Skin epidermis (tissue), 12 donors: ENCODE results near the gene COL23A1.
A peak's percentile ranks its signal among the peaks of the same experiment; 100 is the strongest.
"Not testable (repeated sequence)": the region's sequence is repeated elsewhere in the genome, so short reads cannot be mapped to it uniquely, and the experiment has no call there.

Source experiments
- H3K27ac ChIP-seq, 21 experiments: fragments of 200-600 bp; sonication (generic) in 11 of 21; one replicate each; pipeline ENCODE4 v1.5.0; 2020; ENCODE audit warnings: mild to moderate bottlenecking in 3 of 21, inconsistent platforms in 2 of 21, moderate library complexity in 2 of 21
- H3K4me3 ChIP-seq, 7 experiments: fragments of 200-600 bp; sonication (generic) in 2 of 7; one replicate each; pipeline ENCODE4 v1.5.0; 2020; ENCODE audit warnings: inconsistent platforms in 2 of 7, mild to moderate bottlenecking in 2 of 7, moderate library complexity in 1 of 7

The COL23A1 gene

DNA sequence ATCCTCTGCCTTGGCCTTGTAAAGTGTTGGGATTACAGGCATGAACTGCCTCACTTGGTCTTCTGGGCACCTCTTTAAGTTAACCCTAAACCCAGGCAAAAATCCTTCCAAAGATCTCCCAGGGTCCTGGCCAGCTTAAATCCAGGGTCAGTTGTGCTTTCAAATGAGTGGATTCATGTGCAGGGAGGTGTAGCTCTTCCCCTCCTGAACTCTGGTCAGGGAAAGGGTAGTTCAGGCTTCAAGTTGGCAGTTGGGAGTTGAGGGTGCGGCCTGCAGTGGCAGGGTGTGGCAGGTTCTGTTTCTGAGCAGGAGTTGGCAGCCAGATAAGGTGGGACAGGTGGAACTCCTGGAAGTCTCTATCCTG is 382.3 kb downstream of the COL23A1 start:
- Histone ChIP-seq H3K27ac (peak overlapping the region in 2 of 21 experiments; percentile 34 to 98), H3K4me3 (no peak overlapping the region)

DNA sequence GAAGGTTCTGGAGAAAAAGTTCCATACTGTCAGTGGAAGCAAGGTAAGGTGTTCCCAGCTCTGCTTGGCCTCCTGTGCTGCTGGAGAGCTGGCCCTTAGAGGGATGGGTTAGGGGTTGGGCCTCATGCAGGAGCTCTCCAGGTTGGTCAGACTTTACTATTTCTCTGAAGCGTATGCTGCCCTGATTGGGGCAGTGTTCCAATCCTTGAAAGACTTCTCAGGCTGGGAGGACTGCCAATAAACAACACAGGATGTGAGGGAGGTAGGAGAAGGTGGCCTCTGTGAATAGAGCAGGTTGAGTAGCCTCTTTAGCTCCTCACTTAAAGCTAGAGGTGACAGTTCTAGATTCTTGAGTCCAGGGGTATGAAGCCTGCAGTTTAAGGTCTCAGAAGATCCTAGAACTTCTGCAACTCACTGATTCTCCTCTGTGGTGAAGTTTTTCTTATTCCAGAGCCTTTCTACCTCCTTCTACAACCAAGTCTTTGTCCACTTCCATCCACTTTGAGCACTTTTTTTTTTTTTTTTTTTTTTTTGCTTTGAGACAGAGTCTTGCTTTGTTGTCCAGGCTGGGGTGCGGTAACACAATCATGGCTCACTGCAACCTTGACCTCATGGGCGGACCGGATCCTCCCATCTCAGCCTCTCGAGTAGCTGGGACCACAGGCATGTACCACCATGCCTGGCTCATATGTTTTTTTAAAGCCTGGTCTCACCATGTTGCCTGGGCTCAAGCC is 382.8 kb downstream of the COL23A1 start:
- H3K4me3 ChIP-seq = no peak overlapping the region

DNA sequence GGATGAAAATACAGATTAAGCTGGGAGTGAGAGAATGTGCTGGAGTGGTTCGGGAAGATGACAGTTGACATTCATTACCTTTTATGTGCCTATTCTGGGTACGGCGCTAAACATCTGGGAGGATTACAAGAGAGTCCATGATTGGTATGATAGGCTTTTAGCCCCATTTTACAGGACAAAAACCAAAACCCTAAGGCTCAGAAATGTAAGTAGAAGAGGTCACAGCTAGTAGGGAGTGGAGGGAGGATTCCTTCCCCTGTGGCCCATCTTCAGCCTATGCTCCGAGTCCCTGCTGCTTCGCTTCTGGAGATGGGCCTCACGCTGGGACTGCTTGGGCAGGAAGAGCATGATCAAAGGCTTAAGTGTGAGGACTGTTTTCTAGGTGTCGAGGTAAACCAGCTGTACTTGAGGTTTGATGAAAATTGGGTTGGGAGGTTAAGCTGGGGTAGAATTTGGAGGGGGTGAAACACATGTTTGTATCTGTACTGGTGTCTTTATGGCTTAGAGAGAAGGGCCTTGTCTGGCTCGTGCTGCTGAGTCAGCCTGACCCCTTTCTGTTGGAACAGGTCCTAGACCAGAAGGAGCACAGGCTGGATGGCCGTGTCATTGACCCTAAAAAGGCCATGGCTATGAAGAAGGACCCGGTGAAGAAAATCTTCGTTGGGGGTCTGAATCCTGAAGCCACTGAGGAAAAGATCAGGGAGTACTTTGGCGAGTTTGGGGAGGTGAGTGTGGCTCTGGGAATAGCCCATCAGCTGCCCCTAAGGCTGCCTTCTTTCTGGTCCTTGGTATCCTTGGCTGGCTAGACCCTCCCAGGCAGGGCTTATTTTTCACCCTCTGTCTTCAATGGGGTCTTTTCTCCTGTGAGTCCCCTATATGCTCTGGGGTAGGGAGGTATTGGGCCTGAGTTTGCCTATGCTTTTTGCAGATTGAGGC is 383.8 kb downstream of the COL23A1 start:
- H3K4me3 ChIP-seq = peak overlapping the region; percentile 57 to 100 (median 97)
- peak overlapping the region in 13 of 21 experiments; percentile 10 to 99 (median 95) for H3K27ac ChIP-seq

More for the DNA sequence above, 382.8 kb downstream of the COL23A1 start:
- H3K27ac ChIP-seq = peak overlapping the region in 6 of 21 experiments; percentile 29 to 98 (median 82)

DNA sequence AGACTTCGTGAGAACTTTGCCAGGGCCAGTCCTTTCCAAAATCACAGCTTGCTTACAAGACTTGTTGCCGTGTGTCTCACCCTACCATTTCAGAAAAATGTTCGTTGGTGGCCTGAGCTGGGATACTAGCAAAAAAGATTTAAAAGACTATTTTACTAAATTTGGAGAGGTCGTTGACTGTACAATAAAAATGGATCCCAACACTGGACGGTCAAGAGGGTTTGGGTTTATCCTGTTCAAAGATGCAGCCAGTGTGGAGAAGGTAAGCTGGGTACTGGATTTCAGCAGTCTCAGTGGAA is 384.5 kb downstream of the COL23A1 start:
- Histone ChIP-seq H3K27ac (peak overlapping the region; percentile 81 to 99 (median 95)), H3K4me3 (peak overlapping the region; percentile 57 to 100 (median 97))

DNA sequence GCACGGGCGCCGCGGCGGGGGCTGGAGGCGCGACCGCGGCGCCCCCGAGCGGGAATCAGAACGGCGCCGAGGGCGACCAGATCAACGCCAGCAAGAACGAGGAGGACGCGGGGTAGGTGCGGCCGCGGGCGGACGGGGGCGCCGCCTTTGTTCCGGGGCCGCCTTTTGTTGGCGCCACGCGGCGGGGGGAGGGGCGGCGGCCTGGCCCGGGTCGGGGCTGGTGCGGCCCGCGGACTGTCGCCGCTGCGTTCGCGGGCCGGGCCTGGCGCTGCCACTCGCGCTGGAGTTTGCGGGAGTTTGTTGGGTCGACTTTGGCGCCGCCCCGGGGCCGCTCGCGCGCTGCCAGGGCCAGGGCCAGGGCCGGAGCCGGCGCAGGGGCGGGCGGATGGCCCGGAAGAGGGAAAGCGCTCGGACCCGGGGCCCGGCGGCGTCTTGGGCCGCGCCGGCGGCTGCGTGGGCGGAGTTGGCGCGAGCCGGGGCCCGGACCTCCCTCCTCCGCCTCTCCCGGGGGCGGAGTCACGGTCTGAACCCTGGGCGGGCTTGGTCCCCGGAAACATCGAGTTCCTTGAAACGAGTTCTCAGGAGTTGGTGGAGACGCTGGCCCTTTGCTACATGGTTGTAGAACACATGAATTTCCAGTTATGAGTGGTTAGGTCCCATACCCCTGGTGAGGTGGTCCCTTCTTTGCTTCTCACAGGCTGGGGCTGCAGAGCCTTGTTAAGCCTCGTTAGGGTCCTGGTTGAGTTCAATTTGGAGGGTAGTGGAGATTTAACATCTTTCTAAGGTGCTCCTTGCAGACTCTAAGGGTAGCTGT is 385.1 kb downstream of the COL23A1 start:
- H3K4me3 ChIP-seq = peak overlapping the region; percentile 57 to 100 (median 97)
- peak overlapping the region; percentile 81 to 99 (median 95) for H3K27ac ChIP-seq

DNA sequence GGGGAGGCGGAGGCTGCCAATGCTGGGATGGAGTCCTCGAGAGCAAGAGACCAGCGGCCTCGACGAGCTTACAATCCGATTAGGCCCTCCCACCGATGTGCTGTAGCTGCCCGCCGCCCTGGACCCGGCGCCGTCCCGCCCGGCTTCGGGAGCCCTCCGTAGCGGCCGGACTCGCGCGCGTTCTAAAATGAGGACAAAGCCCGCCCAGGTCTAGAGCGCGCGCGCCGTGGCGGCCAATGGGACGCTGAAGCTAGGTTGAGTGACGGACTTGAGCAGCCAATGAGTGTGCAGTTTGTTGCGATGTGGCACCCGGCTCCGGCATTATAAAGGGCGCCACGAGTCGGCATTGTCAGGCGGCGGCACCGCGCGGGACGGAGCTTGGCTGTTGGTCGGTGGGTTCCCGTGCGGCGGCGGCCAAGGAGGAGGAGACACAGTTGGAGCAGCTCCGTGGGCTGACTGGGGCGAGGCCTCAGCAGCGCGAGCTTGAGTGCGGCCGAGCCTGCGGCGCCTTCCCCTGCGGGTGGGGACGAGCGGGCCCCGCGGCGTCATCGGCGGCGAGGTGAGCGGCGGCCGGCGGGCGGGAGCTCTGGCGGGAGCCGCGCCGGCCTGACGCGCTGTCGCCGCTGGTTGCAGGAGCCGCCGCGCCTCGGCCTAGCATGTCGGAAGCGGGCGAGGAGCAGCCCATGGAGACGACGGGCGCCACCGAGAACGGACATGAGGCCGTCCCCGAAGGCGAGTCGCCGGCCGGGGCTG is 385.8 kb downstream of the COL23A1 start, which contains the start of gene HNRNPAB:
HNRNPAB (plus strand) TSS at position 352 of the 753 bp plus-strand sequence; CDS start at position 657, 305 bp downstream.
- Histone ChIP-seq H3K27ac (peak within 1 kb of the TSS; percentile 81 to 99 (median 95)), H3K4me3 (peak within 1 kb of the TSS; percentile 57 to 100 (median 97))

DNA sequence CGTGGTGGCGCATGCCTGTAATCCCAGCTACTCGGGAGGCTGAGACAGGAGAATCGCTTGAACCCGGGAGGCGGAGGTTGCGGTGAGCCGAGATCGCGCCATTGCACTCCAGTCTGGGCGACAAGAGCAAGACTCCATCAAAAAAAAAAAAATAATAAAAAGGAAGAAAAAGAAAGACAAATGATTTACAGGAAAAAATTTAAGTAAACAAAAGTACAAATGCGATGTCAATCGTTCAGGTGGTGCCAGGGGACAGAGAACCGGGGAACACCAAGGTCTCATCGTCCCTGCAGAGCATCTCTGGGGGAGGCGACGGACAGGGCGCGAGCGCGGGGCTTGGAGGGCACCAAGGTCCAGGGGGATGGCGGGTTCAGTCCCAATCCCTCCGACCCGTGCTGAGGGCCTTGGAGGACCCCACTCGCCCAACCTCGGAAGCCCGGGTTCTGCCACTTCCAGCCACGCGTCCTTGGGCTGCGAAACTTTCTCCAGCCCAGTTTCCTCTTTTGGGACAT is 386.5 kb downstream of the COL23A1 start:
- Histone ChIP-seq H3K4me3 (peak overlapping the region; percentile 57 to 100 (median 97)), H3K27ac (peak overlapping the region in 20 of 21 experiments; percentile 13 to 99 (median 94))

DNA sequence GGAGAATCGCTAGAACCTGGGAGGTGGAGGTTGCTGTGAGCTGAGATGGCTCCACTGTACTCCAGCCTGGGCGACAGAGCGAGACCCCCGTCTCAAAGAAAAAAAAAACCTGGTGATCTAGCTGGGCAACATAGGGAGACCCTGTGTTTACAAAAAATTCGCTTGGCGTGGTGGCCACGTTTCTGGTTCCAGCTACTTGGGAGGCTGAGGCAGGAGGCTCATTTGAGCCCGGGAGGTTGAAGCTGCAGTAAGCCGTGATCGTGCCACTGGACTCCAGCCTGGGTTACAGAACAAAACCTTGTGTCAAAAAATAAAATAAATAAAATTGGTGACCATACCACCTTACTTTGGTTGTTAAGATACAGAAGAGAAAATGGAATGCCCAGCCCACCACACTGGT is 387.7 kb downstream of the COL23A1 start:
- Histone ChIP-seq H3K4me3 (no peak overlapping the region), H3K27ac (no peak overlapping the region)

DNA sequence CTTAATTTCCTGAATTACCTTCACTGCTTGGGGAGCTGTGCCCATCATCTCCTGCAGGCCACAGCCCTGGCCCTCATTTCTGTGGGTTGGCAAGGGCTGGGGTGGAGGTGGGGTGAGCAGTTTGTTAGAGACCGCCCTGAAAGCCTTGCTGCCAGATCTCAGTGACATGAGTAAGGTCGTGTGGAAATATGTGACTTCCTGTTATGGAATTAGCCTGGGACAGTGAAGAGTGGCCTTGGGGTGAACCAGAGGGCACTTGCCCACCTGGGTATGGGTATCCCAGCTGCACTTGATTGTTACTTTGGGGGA is 388.3 kb downstream of the COL23A1 start:
- Histone ChIP-seq H3K4me3 (no peak overlapping the region), H3K27ac (peak overlapping the region in 3 of 21 experiments; percentile 15 to 39 (median 17))

DNA sequence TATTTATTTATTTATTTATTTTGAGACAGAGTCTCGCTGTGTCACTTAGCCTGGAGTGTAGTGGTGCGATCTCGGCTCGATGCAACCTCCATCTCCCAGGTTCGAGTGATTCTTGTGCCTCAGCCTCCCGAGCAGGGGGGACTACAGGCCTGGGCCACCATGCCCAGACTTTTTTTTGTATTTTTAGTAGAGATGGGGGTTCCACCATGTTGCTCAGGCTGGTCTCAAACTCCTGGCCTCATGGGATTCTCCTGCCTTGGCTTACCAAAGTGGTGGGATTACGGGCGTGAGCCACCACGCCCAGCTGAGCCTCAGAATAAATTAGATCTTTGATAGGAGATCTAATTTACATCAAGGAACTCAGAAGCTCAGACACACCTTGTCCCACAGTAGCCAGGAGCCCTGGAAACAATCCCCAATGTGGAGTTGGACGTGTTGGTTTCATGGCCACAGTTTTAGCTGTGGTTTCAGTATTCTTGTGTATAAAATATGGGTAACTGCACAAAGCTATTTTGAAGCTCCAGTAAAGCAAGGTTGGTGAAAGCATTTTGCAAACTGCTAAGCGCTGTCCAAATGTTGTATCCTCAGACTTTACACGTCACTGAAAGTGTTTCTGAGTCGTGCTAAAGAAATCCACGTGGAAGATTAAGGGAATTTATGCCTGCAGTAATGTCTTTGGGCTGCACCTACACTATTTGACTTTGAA is 388.8 kb downstream of the COL23A1 start:
- Histone ChIP-seq H3K27ac (peak overlapping the region in 3 of 21 experiments; percentile 17 to 41 (median 39)), H3K4me3 (no peak overlapping the region)

DNA sequence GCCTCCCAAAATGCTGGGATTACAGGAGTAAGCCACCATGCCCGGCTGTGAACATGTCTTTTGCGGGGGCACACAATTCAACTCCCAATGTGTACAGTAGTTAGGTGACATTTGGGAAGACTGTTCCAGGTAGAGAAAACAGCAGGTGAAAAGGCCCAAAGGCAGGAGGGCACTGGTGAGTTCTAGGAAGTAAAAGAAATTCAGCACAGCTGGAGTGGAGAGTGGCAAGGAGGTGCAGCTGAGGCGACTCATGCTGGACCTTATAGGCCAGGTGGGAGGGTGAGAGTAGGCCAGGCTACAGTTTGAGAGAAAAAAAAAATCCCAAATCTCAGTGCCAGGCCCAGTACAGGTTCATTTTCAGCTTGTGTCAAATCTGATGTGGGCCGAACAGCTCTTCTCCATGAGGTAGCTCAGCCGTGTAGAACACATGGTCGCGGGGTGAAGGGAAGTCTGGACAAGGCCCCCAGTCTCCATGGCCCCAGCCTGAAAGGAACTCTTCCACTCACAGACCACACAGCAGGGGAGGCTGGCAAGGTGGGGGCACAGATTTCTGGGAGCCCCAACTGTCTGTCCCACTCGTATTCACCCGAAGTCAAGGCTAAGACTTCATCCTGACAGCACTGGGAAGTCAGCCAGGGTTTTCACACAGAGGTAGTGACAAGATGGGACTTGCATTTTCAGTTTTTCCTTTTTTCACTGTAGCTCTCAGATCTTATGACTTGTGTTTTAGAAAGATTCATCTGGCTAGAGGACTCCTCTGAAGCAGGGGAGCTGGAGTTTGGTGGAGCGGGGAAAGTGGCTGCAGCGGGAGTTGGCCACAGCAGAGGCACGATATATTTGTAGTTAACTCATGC is 390.4 kb downstream of the COL23A1 start:
- Histone ChIP-seq H3K27ac (peak overlapping the region in 4 of 21 experiments; percentile 0 to 51 (median 22)), H3K4me3 (no peak overlapping the region)

DNA sequence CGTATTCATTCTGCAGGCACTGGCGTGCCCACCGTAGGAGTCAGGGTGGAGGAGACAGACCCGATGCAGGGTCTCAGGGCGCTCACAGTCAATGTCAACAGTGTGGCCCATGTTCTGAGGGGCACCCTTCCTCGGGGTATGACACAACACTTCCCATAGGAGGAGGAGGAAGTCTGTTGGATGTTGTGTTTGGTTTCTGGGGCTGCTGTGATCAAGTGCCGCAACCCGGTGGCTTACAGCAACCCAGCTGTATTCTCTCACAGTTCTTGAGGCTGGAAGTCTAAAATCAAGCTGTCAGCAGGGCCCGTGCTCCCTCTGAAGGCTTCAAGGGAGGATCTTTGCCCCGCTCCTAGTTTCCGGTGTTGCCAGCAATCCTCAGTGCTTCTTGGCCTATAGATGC is 391.5 kb downstream of the COL23A1 start:
- Histone ChIP-seq H3K27ac (no peak overlapping the region), H3K4me3 (no peak overlapping the region)

DNA sequence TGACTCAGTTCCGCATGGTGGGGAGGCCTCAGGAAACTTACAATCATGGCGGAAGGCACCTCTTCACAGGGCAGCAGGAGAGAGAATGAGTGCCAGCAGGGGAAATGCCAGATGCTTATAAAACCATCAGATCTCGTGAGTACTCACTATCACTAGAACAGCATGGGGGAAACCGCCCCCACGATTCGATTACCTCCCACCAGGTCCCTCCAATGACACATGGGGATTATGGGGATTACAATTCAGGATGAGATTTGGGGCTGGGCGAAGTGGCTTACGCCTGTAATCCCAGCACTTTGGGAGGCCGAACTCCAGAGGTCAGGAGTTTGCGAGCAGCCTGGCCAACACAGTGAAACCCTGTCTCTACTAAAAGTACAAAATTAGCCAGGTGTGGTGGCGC is 392.0 kb downstream of the COL23A1 start:
- H3K27ac ChIP-seq, H3K4me3 ChIP-seq: not testable (repeated sequence)

DNA sequence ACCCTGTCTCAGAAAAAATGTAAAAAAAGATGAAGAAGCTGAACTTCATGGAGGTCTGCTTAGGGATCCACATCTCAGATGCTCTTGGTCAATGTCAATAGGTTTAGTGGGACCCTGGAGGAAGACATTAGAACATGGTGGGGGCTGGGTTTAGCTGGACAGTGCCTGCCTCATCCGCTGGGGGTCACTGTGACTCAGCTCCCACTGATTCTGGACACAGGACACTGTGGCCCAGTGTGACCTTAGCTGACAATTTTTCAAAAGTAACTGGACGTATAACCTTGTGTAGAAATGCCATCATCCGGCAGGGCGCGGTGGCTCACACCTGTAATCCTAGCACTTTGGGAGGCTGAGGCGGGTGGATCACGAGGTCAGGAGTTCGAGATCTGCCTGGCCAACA is 393.2 kb downstream of the COL23A1 start:
- no peak overlapping the region for H3K4me3 ChIP-seq
- no peak overlapping the region for H3K27ac ChIP-seq

DNA sequence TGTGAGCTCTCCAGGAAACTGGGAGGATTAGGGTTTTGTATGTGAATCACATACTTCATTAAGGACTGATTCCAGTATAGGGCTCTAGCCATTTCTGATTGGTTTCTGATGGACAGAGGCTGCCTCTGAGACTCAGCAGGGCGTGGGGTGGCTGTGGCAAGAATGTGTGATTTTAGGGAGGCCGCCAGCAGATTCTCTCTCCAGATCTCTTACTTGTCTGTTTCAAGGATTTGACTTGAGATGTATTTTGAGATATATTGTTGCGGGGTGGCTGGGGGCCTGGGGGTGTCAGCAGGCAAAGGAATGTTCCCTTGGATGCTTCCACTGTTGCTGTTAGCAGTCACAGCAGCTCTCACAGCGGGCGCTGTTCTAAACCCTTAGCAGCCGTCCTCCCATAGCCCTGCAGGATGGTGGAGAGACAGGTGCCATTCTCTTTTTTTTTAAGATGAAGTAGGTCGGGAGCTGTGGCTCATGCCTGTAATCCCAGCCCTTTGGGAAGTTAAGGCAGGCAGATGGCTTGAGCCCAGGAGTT is 393.8 kb downstream of the COL23A1 start:
- H3K27ac ChIP-seq = no peak overlapping the region
- no peak overlapping the region for H3K4me3 ChIP-seq

DNA sequence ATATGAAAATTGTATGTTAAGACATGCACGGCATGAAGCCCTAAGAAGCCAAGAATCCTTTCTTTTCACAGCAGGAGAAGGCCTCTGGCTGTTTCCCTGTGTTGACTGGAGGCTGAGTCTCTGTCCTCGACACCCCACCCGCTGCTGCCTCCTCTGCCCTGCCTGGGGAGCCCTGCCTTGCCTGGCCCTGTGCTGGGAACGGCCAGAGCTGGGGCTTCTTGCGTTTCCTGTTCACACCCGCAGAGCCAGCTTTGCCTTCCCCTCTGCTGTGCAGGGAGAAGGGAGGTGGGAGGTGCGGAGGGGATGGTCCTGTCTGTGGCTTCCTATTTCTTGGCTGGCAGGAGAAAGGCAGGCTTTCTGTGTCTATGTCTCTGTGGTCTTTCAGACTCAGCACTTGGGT is 396.2 kb downstream of the COL23A1 start:
- no peak overlapping the region for H3K4me3 ChIP-seq
- H3K27ac ChIP-seq = no peak overlapping the region

DNA sequence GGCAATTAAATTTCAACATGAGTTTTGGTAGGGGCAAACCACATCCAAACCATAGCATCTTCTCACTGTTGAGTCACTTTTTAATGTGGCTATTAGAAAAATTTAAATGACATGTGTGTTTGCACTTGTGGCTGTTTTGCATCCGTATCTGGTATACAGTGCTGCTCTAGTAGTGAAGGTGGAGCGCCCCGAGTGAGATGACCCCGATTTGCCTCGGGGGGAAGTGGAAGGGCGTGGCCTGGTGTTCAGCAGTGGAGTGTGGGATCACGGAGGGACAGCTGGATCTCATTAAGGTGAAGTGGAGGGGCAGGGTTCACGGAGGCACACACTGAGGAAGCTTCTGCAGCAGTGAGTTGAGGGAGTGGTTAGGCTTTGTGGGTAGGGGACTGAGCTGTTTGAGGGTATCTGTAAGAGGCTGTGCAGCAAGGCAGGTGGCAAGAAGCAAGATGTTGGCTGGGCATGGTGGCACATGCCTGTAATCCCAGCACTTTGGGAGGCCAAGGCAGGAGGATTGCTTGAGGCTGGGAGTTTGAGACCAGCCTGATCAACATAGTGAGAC is 396.9 kb downstream of the COL23A1 start:
- H3K27ac ChIP-seq = no peak overlapping the region
- no peak overlapping the region for H3K4me3 ChIP-seq
